ENCODE data around the gene TMEM50B. TPM values are rescaled to one million over a fixed set of nuclear protein-coding genes. Genes with fewer than 3 reads are reported as not detected.

Gene TMEM50B
- polyA plus RNA-seq, 3 donors = 33.8 to 43.0 (median 38.2) TPM

DNA sequence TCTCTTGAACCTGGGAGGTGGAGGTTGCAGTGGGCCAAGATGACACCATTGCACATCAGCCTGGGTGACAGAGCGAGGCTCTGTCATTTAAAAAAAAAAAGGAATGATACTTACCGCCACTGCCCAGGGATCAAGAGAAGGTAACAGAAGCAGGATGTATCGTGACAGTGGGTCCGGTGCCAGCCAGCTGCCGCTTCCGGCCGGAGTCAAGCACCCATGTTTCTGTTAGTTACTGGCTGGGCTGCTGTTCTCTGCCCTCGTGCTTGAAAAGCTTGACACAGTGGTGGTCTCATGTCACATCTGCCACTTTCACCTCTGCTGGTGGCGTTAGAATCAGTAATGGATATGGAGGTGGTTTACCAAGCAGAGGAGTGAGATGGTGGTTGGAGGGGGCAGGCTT lies 55.6 kb downstream of the TMEM50B start:
- no peak overlapping the region for H3K4me3 ChIP-seq (replicated peaks in 1 of 3; ENCODE audit: low read depth in 2 of 3, low read length in 3 of 3)
- H3K9me3 Mint-ChIP-seq = peaks cover 0 to 3% (median 0%) of the 10 kb centered on the region in 7 donors
- H3K4me3 Mint-ChIP-seq = no peak overlapping the region
- no peak overlapping the region for H2AFZ ChIP-seq (ENCODE audit: insufficient read depth, low read depth, low read length, poor library complexity, severe bottlenecking)
- peaks cover 98% of the 10 kb centered on the region for H3K79me2 ChIP-seq (ENCODE audit: insufficient read depth, low read length)
- no peaks in the 10 kb centered on the region for H3K4me1 ChIP-seq (ENCODE audit: control insufficient read depth in 1 of 2, insufficient read depth in 2 of 2, low read length in 2 of 2)
- peaks cover 10% of the 10 kb centered on the region for H3K4me1 Mint-ChIP-seq
- TF ChIP-seq CTCF (IDR thresholded peaks at IDR 0.05) = no peak
- H3K9ac ChIP-seq (ENCODE audit: insufficient read depth, low read length, poor library complexity, severe bottlenecking) = no peak overlapping the region
- intact Hi-C loops (cut with micrococcal nuclease) = no loop called here
- peak overlapping the region in 4 of 7 donors; percentile 43 to 71 (median 51) for H3K27ac Mint-ChIP-seq
- no peaks in the 10 kb centered on the region for H3K27me3 ChIP-seq (ENCODE audit: control insufficient read depth in 2 of 2, insufficient read depth in 2 of 2, low read length in 2 of 2)
- no peak overlapping the region for H3K4me2 ChIP-seq (replicated peaks; ENCODE audit: extremely low read depth, low read length, poor library complexity, severe bottlenecking)
- H3K27ac ChIP-seq (ENCODE audit: low read depth in 1 of 2, low read length in 2 of 2) = peak overlapping the region in 1 of 2 donors; percentile 41
- no peak for DNase-seq
- WGBS (ENCODE audit: insufficient coverage) = 100% methylated on average over 8 of the region's 9 CpGs
- H3K36me3 Mint-ChIP-seq = peaks cover 85 to 99% of the 10 kb centered on the region in 2 donors
- no peaks in the 10 kb centered on the region for H3K9me3 ChIP-seq (replicated peaks in 1 of 2; ENCODE audit: control insufficient read depth in 1 of 2, insufficient read depth in 1 of 2, low read length in 2 of 2)
- peaks cover 0 to 2% (median 0%) of the 10 kb centered on the region in 3 donors for H3K27me3 Mint-ChIP-seq (ENCODE audit: low read depth in 3 of 3)
- peaks cover 90 to 100% of the 10 kb centered on the region in 2 donors for H3K36me3 ChIP-seq (replicated peaks in 1 of 2; ENCODE audit: control insufficient read depth in 1 of 2, insufficient read depth in 2 of 2, low read length in 2 of 2)
- H4K20me1 ChIP-seq (ENCODE audit: insufficient read depth, low read length) = peaks cover 100% of the 10 kb centered on the region

DNA sequence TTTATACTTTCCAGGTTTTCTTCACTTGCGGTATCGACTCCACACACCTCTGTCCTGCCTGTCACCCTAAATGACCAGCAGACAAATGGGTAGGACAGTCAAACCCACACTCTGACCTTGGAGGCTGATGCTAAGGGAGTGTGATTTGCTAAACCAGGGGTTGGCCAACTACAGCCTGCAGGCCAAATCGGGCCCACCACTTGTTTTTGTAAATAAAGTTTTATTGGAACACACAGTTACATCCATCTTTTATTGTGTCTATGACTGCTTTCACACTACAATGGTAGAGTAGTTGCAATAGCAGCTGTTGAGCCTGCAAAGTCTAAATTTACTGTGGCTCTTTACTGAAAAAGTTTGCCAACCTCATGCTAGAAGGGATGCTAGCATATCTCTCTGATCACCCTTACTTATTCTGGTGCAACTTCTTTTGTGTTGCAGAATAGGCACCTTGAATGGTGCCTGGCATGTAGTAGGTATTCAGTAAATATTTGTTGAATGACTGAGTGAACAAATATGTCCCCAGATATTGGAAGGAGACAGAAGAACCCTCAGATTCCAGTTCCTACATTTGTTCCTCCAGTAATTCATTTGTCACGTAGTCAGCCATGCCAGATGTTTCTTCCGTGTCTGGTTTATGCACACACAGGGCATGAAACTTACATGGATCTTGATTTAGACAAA lies 57.9 kb downstream of the TMEM50B start:
- Histone ChIP-seq H3K27ac (ENCODE audit: low read depth in 1 of 2, low read length in 2 of 2) (peak overlapping the region; percentile 17 to 49), H3K79me2 (ENCODE audit: insufficient read depth, low read length) (peaks cover 98% of the 10 kb centered on the region), H3K9me3 (replicated peaks in 1 of 2; ENCODE audit: control insufficient read depth in 1 of 2, insufficient read depth in 1 of 2, low read length in 2 of 2) (no peaks in the 10 kb centered on the region), H3K27me3 (ENCODE audit: control insufficient read depth in 2 of 2, insufficient read depth in 2 of 2, low read length in 2 of 2) (no peaks in the 10 kb centered on the region), H3K4me1 (ENCODE audit: control insufficient read depth in 1 of 2, insufficient read depth in 2 of 2, low read length in 2 of 2) (no peaks in the 10 kb centered on the region), H3K36me3 (replicated peaks in 1 of 2; ENCODE audit: control insufficient read depth in 1 of 2, insufficient read depth in 2 of 2, low read length in 2 of 2) (peaks cover 90 to 99% of the 10 kb centered on the region in 2 donors), H3K9ac (ENCODE audit: insufficient read depth, low read length, poor library complexity, severe bottlenecking) (no peak overlapping the region), H3K4me3 (replicated peaks in 1 of 3; ENCODE audit: low read depth in 2 of 3, low read length in 3 of 3) (no peak overlapping the region), H2AFZ (ENCODE audit: insufficient read depth, low read depth, low read length, poor library complexity, severe bottlenecking) (no peak overlapping the region), H3K4me2 (replicated peaks; ENCODE audit: extremely low read depth, low read length, poor library complexity, severe bottlenecking) (no peak overlapping the region), H4K20me1 (ENCODE audit: insufficient read depth, low read length) (peaks cover 100% of the 10 kb centered on the region)
- Mint-ChIP-seq H3K36me3 (peaks cover 79 to 98% of the 10 kb centered on the region in 2 donors), H3K9me3 (peaks cover 0 to 3% (median 0%) of the 10 kb centered on the region in 7 donors), H3K27me3 (ENCODE audit: low read depth in 3 of 3) (peaks cover 0 to 2% (median 0%) of the 10 kb centered on the region in 3 donors), H3K4me3 (no peak overlapping the region), H3K4me1 (peaks cover 10% of the 10 kb centered on the region), H3K27ac (no peak overlapping the region)
- no CpG with 5 or more reads among the region's 5 CpGs for WGBS (ENCODE audit: insufficient coverage)
- intact Hi-C loops (cut with micrococcal nuclease) = no loop called here
- no peak for DNase-seq
- TF ChIP-seq CTCF (IDR thresholded peaks at IDR 0.05) = no peak
